GM18909 (cell line): ENCODE data around the gene ST6GALNAC5.
"Not testable (repeated sequence)": the region's sequence is repeated elsewhere in the genome, so short reads cannot be mapped to it uniquely, and the experiment has no call there.

ENCODE experiments used
- ATAC-seq: cut with Tn5 transposase; IDR thresholded peaks from one replicate; pipeline ENCODE4 v1.9.1; 2021; ENCODE audit warnings: mild to moderate bottlenecking; ENCODE audit not compliant: unreplicated experiment, poor library complexity

Gene ST6GALNAC5

GRCh38 chr1:76929136-76929535 is 61.9 kb downstream of the ST6GALNAC5 start:
- no peak for ATAC-seq

- no peak for ATAC-seq
Observed at GRCh38 chr1:76933847-76934815, 66.9 kb downstream of the ST6GALNAC5 start.

GRCh38 chr1:76938304-76938703 is 71.0 kb downstream of the ST6GALNAC5 start:
- ATAC-seq, result no peak

GRCh38 chr1:76939050-76939816 is 72.0 kb downstream of the ST6GALNAC5 start:
- peak; percentile 82 for ATAC-seq

GRCh38 chr1:76939817-76940216 is 72.5 kb downstream of the ST6GALNAC5 start:
- ATAC-seq, result no peak

- no peak for ATAC-seq
Observed at GRCh38 chr1:76940571-76941335, 73.5 kb downstream of the ST6GALNAC5 start.

- ATAC-seq, result no peak
Observed at GRCh38 chr1:76942549-76942948, 75.3 kb downstream of the ST6GALNAC5 start.

GRCh38 chr1:76944942-76945341 is 77.7 kb downstream of the ST6GALNAC5 start:
- ATAC-seq, result no peak

- no peak for ATAC-seq
Observed at GRCh38 chr1:76948846-76949245, 81.6 kb downstream of the ST6GALNAC5 start.

- no peak for ATAC-seq
Observed at GRCh38 chr1:76949503-76949902, 82.2 kb downstream of the ST6GALNAC5 start.

GRCh38 chr1:76950306-76950705 is 83.0 kb downstream of the ST6GALNAC5 start:
- no peak for ATAC-seq

- no peak for ATAC-seq
Observed at GRCh38 chr1:76951153-76951552, 83.9 kb downstream of the ST6GALNAC5 start.

GRCh38 chr1:76955652-76956051 is 88.4 kb downstream of the ST6GALNAC5 start:
- no peak for ATAC-seq

- no peak for ATAC-seq
Observed at GRCh38 chr1:76957961-76958360, 90.7 kb downstream of the ST6GALNAC5 start.

- ATAC-seq, result no peak
Observed at GRCh38 chr1:76958828-76959227, 91.5 kb downstream of the ST6GALNAC5 start.

GRCh38 chr1:76959556-76959955 is 92.3 kb downstream of the ST6GALNAC5 start:
- ATAC-seq, result no peak

- no peak for ATAC-seq
Observed at GRCh38 chr1:76961181-76961819, 94.0 kb downstream of the ST6GALNAC5 start.

GRCh38 chr1:76961820-76962207 is 94.5 kb downstream of the ST6GALNAC5 start:
- no peak for ATAC-seq

GRCh38 chr1:76981267-76981666 is 114.0 kb downstream of the ST6GALNAC5 start:
- not testable (repeated sequence) for ATAC-seq

GRCh38 chr1:76989976-76990375 is 122.7 kb downstream of the ST6GALNAC5 start:
- no peak for ATAC-seq
